ENCODE results near the gene ENDOD1. TPM values are rescaled to one million over a fixed set of nuclear protein-coding genes. Genes with fewer than 3 reads are reported as not detected.

ENDOD1 gene
- total RNA-seq, 2 experiments from 2014 or later = 13.0 to 14.1 TPM

DNA sequence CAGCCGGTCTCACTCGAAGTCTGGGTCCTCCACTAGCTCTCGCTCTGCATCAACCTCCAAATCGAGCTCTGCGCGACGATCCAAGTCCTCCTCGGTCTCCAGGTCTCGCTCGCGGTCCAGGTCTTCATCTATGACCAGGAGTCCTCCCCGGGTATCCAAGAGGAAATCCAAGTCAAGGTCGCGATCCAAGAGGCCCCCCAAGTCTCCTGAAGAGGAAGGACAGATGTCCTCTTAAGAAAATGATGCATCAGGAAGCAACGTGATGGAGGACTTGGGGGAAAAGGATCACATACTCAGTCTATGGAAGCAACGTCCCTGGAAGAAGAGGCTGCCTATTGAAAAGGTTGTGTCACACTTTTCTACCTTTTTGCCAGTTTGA, 21.8 kb upstream of the ENDOD1 start:
- H3K4me1 Mint-ChIP-seq (ENCODE audit: low read depth) = peaks cover 27% of the 10 kb centered on the region
- POLR2A ChIA-PET = interaction anchor here (0.6 to 5.4 kb wide), 22 partner anchors 13 to 1328 kb away, joined by 3 to 57 read pairs (median 4); partner anchors contain the start of genes CEP57, CWC15, ENDOD1 and FAM76B
- no peaks in the 10 kb centered on the region for H3K9me3 Mint-ChIP-seq
- H3K27ac Mint-ChIP-seq = peak overlapping the region; percentile 98
- no peaks in the 10 kb centered on the region for H3K27me3 Mint-ChIP-seq
- ATAC-seq = no peak
- intact Hi-C loops (cut with micrococcal nuclease) = loop anchor here (2.0 to 10.0 kb wide), 4 partner anchors 23 to 637 kb away; partner anchors contain the start of genes CWC15 and KDM4D
- TF ChIP-seq, protein P1, sequence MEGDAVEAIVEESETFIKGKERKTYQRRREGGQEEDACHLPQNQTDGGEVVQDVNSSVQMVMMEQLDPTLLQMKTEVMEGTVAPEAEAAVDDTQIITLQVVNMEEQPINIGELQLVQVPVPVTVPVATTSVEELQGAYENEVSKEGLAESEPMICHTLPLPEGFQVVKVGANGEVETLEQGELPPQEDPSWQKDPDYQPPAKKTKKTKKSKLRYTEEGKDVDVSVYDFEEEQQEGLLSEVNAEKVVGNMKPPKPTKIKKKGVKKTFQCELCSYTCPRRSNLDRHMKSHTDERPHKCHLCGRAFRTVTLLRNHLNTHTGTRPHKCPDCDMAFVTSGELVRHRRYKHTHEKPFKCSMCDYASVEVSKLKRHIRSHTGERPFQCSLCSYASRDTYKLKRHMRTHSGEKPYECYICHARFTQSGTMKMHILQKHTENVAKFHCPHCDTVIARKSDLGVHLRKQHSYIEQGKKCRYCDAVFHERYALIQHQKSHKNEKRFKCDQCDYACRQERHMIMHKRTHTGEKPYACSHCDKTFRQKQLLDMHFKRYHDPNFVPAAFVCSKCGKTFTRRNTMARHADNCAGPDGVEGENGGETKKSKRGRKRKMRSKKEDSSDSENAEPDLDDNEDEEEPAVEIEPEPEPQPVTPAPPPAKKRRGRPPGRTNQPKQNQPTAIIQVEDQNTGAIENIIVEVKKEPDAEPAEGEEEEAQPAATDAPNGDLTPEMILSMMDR (IDR thresholded peaks at IDR 0.05) = no peak
- peaks cover 21% of the 10 kb centered on the region for H3K36me3 Mint-ChIP-seq (ENCODE audit: low read depth)
- no peak for DNase-seq
- H3K4me3 Mint-ChIP-seq = peak overlapping the region; percentile 100
- CTCF ChIA-PET = interaction anchor here (0.8 to 12.0 kb wide), 16 partner anchors 9 to 697 kb away, joined by 3 to 185 read pairs (median 6); partner anchors contain the start of gene ENDOD1

DNA sequence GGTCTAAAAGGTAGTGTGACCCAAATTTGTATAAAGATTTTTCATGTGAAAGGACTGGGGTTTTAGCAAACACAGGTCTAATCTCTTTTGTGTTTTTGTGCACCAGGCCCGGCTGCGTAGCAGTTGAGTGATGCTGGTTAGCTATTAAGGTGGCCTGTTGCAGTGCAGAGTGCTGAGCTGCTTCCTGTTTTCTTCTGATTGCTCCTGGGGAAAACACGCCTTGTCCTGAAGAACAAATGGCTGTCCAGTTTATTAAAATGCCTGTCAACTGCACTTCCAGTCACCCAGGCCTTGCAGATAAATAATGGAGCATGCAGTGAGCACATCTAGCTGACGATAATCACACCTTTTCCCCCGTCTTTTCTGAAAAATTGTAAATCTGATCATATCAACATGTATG, 21.1 kb upstream of the ENDOD1 start:
- ChIA-PET CTCF (interaction anchor here (0.7 to 12.0 kb wide), 15 partner anchors 8 to 700 kb away, joined by 3 to 185 read pairs (median 6); partner anchors contain the start of genes CWC15, ENDOD1 and KDM4D), POLR2A (interaction anchor here (0.6 to 5.4 kb wide), 10 partner anchors 12 to 1536 kb away, joined by 3 to 57 read pairs (median 7); partner anchors contain the start of genes CEP57, ENDOD1 and FAM76B)
- ATAC-seq (peak; percentile 76), DNase-seq (peak; percentile 86)
- Mint-ChIP-seq H3K27me3 (no peaks in the 10 kb centered on the region), H3K4me1 (ENCODE audit: low read depth) (peaks cover 30% of the 10 kb centered on the region), H3K27ac (peak overlapping the region; percentile 98), H3K9me3 (no peaks in the 10 kb centered on the region), H3K4me3 (peak overlapping the region; percentile 100), H3K36me3 (ENCODE audit: low read depth) (peaks cover 21% of the 10 kb centered on the region)
- intact Hi-C loops (cut with micrococcal nuclease) = loop anchor here (2.0 to 10.0 kb wide), 4 partner anchors 22 to 636 kb away; partner anchors contain the start of genes CWC15 and KDM4D
- TF ChIP-seq, protein P1 (IDR thresholded peaks at IDR 0.05) = no peak

GRCh38 chr11:95070471-95070870, 19.2 kb upstream of the ENDOD1 start:
- Mint-ChIP-seq H3K27me3 (no peaks in the 10 kb centered on the region), H3K36me3 (ENCODE audit: low read depth) (peaks cover 21% of the 10 kb centered on the region), H3K9me3 (no peaks in the 10 kb centered on the region), H3K4me3 (peak overlapping the region; percentile 12), H3K4me1 (ENCODE audit: low read depth) (peaks cover 29% of the 10 kb centered on the region), H3K27ac (peak overlapping the region; percentile 6)
- ChIA-PET CTCF (interaction anchor here (0.7 to 12.0 kb wide), 14 partner anchors 11 to 693 kb away, joined by 3 to 185 read pairs (median 8); partner anchors contain the start of genes CWC15, ENDOD1 and KDM4D), POLR2A (interaction anchor here (1.8 to 5.4 kb wide), 3 partner anchors 14 to 81 kb away, joined by 3 to 57 read pairs (median 9); partner anchors contain the start of gene ENDOD1)
- ATAC-seq (no peak), DNase-seq (no peak)
- intact Hi-C loops (cut with micrococcal nuclease) = no loop called here
- TF ChIP-seq, protein P1 (IDR thresholded peaks at IDR 0.05) = no peak

- ChIA-PET POLR2A (interaction anchor here (0.6 to 1.3 kb wide), 5 partner anchors 8 to 611 kb away, joined by 3 to 4 read pairs (median 3); no protein-coding TSS in a partner anchor), CTCF (interaction anchor here (1.1 to 12.0 kb wide), 5 partner anchors 9 to 633 kb away, joined by 3 to 185 read pairs (median 6); partner anchors contain the start of gene ENDOD1)
- Mint-ChIP-seq H3K4me1 (ENCODE audit: low read depth) (peaks cover 27% of the 10 kb centered on the region), H3K9me3 (no peaks in the 10 kb centered on the region), H3K27me3 (no peaks in the 10 kb centered on the region), H3K27ac (no peak overlapping the region), H3K4me3 (no peak overlapping the region), H3K36me3 (ENCODE audit: low read depth) (peaks cover 17% of the 10 kb centered on the region)
- TF ChIP-seq, protein P1 (IDR thresholded peaks at IDR 0.05) = no peak
- ATAC-seq (no peak), DNase-seq (no peak)
- intact Hi-C loops (cut with micrococcal nuclease) = no loop called here
Observed at GRCh38 chr11:95072948-95073347, 16.7 kb upstream of the ENDOD1 start.
